ENCODE measurements around the gene PPM1K. TPM values are rescaled to one million over a fixed set of nuclear protein-coding genes. Genes with fewer than 3 reads are reported as not detected.
"Not testable (repeated sequence)": the region's sequence is repeated elsewhere in the genome, so short reads cannot be mapped to it uniquely, and the experiment has no call there.

The PPM1K gene
- total RNA-seq, 1 experiment from 2014 or later: 10.4 TPM

- H3K27ac Mint-ChIP-seq: no peak overlapping the region
- H2AFZ ChIP-seq (ENCODE audit: low read length): no peak overlapping the region
- no peak overlapping the region for H2BK120ac ChIP-seq (ENCODE audit: low read depth, low read length, poor library complexity, severe bottlenecking)
- no peak overlapping the region for H3K23ac ChIP-seq (ENCODE audit: insufficient read length, low read depth, low read length)
- no peak overlapping the region for H3K4me2 ChIP-seq (ENCODE audit: insufficient read depth, insufficient read length, low read length)
- H3K56ac ChIP-seq (ENCODE audit: insufficient read length, low read depth, low read length): no peak overlapping the region
- no peak overlapping the region for H4K8ac ChIP-seq (replicated peaks; ENCODE audit: insufficient read length, low read depth, low read length)
- no peak for DNase-seq
- no CpG with 5 or more reads among the region's 5 CpGs for WGBS (ENCODE audit: extremely low coverage, insufficient read length, low lambda C conversion rate)
- H4K20me1 ChIP-seq (ENCODE audit: control insufficient read depth, insufficient read depth, insufficient read length): no peaks in the 10 kb centered on the region
- no peak overlapping the region for H3T11ph ChIP-seq (ENCODE audit: low read length)
- H3K9ac ChIP-seq (ENCODE audit: extremely low read depth, insufficient read length, low read length): no peak overlapping the region
- H2BK5ac ChIP-seq (ENCODE audit: insufficient read length, low read length): no peak overlapping the region
- no peak overlapping the region for H3K27ac ChIP-seq (ENCODE audit: insufficient read length, low read depth, low read length)
- no peaks in the 10 kb centered on the region for H3K27me3 Mint-ChIP-seq (ENCODE audit: low read depth)
- H2BK15ac ChIP-seq (ENCODE audit: low read depth, low read length): no peak overlapping the region
- H3K18ac ChIP-seq (ENCODE audit: insufficient read length, low read depth, low read length): no peak overlapping the region
- peaks cover 15 to 22% of the 10 kb centered on the region in 2 experiments; a peak in 4 of 5 replicates for H3K9me3 Mint-ChIP-seq
- H2BK20ac ChIP-seq (ENCODE audit: low read depth, low read length, poor library complexity, severe bottlenecking): no peak overlapping the region
- no peak overlapping the region for H4K5ac ChIP-seq (ENCODE audit: insufficient read length, low read depth, low read length)
- H2BK12ac ChIP-seq (ENCODE audit: insufficient read length, low read depth, low read length): no peak overlapping the region
- H2AK5ac ChIP-seq (ENCODE audit: insufficient read length, low read length): no peak overlapping the region
- H3K4ac ChIP-seq (ENCODE audit: low read depth, low read length): no peak overlapping the region
- TF ChIP-seq CTCF (conservative IDR thresholded peaks at IDR 0.05): no peak
- no peaks in the 10 kb centered on the region for H3K79me1 ChIP-seq (ENCODE audit: insufficient read depth, low read depth, low read length, poor library complexity, severe bottlenecking)
- H3K4me1 ChIP-seq (ENCODE audit: insufficient read depth, low read length): no peaks in the 10 kb centered on the region; the same call in 1 of the 2 replicates
- H3K27me3 ChIP-seq (ENCODE audit: insufficient read depth, low read length): no peaks in the 10 kb centered on the region
- H3K36me3 Mint-ChIP-seq (ENCODE audit: insufficient read depth in 1 of 3, low read depth in 3 of 3): peaks cover 5 to 24% (median 6%) of the 10 kb centered on the region in 3 experiments; a peak in 6 of 7 replicates
- no peak overlapping the region for H3K14ac ChIP-seq (ENCODE audit: insufficient read depth, low read length)
- H3K4me3 Mint-ChIP-seq: no peak overlapping the region
- H3K9me3 ChIP-seq (ENCODE audit: control insufficient read depth, low read depth, low read length): no peaks in the 10 kb centered on the region
- H3K4me1 Mint-ChIP-seq: peaks cover 24% of the 10 kb centered on the region in 2 experiments
- H3K79me2 ChIP-seq (ENCODE audit: insufficient read depth, low read length): no peaks in the 10 kb centered on the region
- H4K91ac ChIP-seq (ENCODE audit: insufficient read length, low read depth, low read length): no peak overlapping the region
- H3K23me2 ChIP-seq (ENCODE audit: insufficient read length, low read depth, low read length, poor library complexity, severe bottlenecking): no peaks in the 10 kb centered on the region
These were observed 31.2 kb upstream of the PPM1K start for GRCh38 chr4:88315460-88316017.

- H3K4me1 ChIP-seq (ENCODE audit: insufficient read depth, low read length); H3K27me3 Mint-ChIP-seq (ENCODE audit: low read depth); H4K91ac ChIP-seq (ENCODE audit: insufficient read length, low read depth, low read length); H3K9ac ChIP-seq (ENCODE audit: extremely low read depth, insufficient read length, low read length); H2BK5ac ChIP-seq (ENCODE audit: insufficient read length, low read length); H3T11ph ChIP-seq (ENCODE audit: low read length); H3K4ac ChIP-seq (ENCODE audit: low read depth, low read length); H4K5ac ChIP-seq (ENCODE audit: insufficient read length, low read depth, low read length); H2BK15ac ChIP-seq (ENCODE audit: low read depth, low read length); H3K18ac ChIP-seq (ENCODE audit: insufficient read length, low read depth, low read length); H3K4me1 Mint-ChIP-seq; H2AFZ ChIP-seq (ENCODE audit: low read length); H3K4me3 Mint-ChIP-seq; H3K27me3 ChIP-seq (ENCODE audit: insufficient read depth, low read length); DNase-seq; H2BK12ac ChIP-seq (ENCODE audit: insufficient read length, low read depth, low read length); H3K79me2 ChIP-seq (ENCODE audit: insufficient read depth, low read length); H3K27ac Mint-ChIP-seq; H2AK5ac ChIP-seq (ENCODE audit: insufficient read length, low read length); H3K23ac ChIP-seq (ENCODE audit: insufficient read length, low read depth, low read length); H3K23me2 ChIP-seq (ENCODE audit: insufficient read length, low read depth, low read length, poor library complexity, severe bottlenecking); H3K56ac ChIP-seq (ENCODE audit: insufficient read length, low read depth, low read length); H4K8ac ChIP-seq (replicated peaks; ENCODE audit: insufficient read length, low read depth, low read length); H3K79me1 ChIP-seq (ENCODE audit: insufficient read depth, low read depth, low read length, poor library complexity, severe bottlenecking); H3K27ac ChIP-seq (ENCODE audit: insufficient read length, low read depth, low read length); H4K20me1 ChIP-seq (ENCODE audit: control insufficient read depth, insufficient read depth, insufficient read length); H3K4me2 ChIP-seq (ENCODE audit: insufficient read depth, insufficient read length, low read length); H2BK20ac ChIP-seq (ENCODE audit: low read depth, low read length, poor library complexity, severe bottlenecking); H3K9me3 ChIP-seq (ENCODE audit: control insufficient read depth, low read depth, low read length); H3K14ac ChIP-seq (ENCODE audit: insufficient read depth, low read length); H2BK120ac ChIP-seq (ENCODE audit: low read depth, low read length, poor library complexity, severe bottlenecking): not testable (repeated sequence)
- Mint-ChIP-seq H3K9me3 (peaks cover 15 to 16% of the 10 kb centered on the region in 2 experiments; a peak in 4 of 5 replicates), H3K36me3 (ENCODE audit: insufficient read depth in 1 of 3, low read depth in 3 of 3) (peaks cover 4 to 19% (median 5%) of the 10 kb centered on the region in 3 experiments; a peak in 6 of 7 replicates)
- no CpG with 5 or more reads among the region's 23 CpGs for WGBS (ENCODE audit: extremely low coverage, insufficient read length, low lambda C conversion rate)
These were observed 28.8 kb upstream of the PPM1K start for GRCh38 chr4:88313088-88313624.

Data from H9 (cell line).